Measurements from ENCODE around the gene ZDHHC18. TPM values are rescaled to one million over a fixed set of nuclear protein-coding genes. Genes with fewer than 3 reads are reported as not detected.
"Not testable (repeated sequence)": the region's sequence is repeated elsewhere in the genome, so short reads cannot be mapped to it uniquely, and the experiment has no call there.

ZDHHC18 gene
- total RNA-seq, 3 donors from 2014 or later, result 22.8 to 30.5 (median 26.9) TPM

- Histone ChIP-seq H3K9me3 (no peaks in the 10 kb centered on the region), H3K36me3 (ENCODE audit: low read depth) (no peaks in the 10 kb centered on the region), H3K4me3 (no peak overlapping the region), H3K4me1 (ENCODE audit: low read depth) (no peaks in the 10 kb centered on the region)
- ATAC-seq (no peak), DNase-seq (no peak)
- intact Hi-C loops (cut with DNase I, micrococcal nuclease), result loop anchor here (5.0 kb wide), 2 partner anchors 182 to 192 kb away; no protein-coding TSS in a partner anchor
- no peak for TF ChIP-seq CTCF (IDR thresholded peaks at IDR 0.05)
These were observed 32.1 kb upstream of the ZDHHC18 start for GRCh38 chr1:26794391-26794790.

GRCh38 chr1:26797627-26798026 lies 28.9 kb upstream of the ZDHHC18 start:
- ATAC-seq (no peak), DNase-seq (no peak)
- H3K36me3 ChIP-seq (ENCODE audit: low read depth), result no peaks in the 10 kb centered on the region
- H3K4me1 ChIP-seq (ENCODE audit: low read depth), result peaks cover 8% of the 10 kb centered on the region
- no peak for TF ChIP-seq CTCF (IDR thresholded peaks at IDR 0.05)
- H3K4me3 ChIP-seq, result no peak overlapping the region
- no peaks in the 10 kb centered on the region for H3K9me3 ChIP-seq
- intact Hi-C loops (cut with DNase I, micrococcal nuclease), result no loop called here

- H3K9me3 ChIP-seq, result no peaks in the 10 kb centered on the region
- DNase-seq (peak in 1 of 3 donors; percentile 30), ATAC-seq (peak; percentile 66)
- intact Hi-C loops (cut with DNase I, micrococcal nuclease), result no loop called here
- H3K4me1 ChIP-seq (ENCODE audit: low read depth), result peaks cover 8% of the 10 kb centered on the region
- H3K36me3 ChIP-seq (ENCODE audit: low read depth), result no peaks in the 10 kb centered on the region
- H3K4me3 ChIP-seq, result no peak overlapping the region
- no peak for TF ChIP-seq CTCF (IDR thresholded peaks at IDR 0.05)
These were observed 26.9 kb upstream of the ZDHHC18 start for GRCh38 chr1:26799479-26800142.

GRCh38 chr1:26803932-26804331 lies 22.6 kb upstream of the ZDHHC18 start:
- peak in 1 of 3 donors; percentile 5 for DNase-seq
- intact Hi-C loops (cut with DNase I, micrococcal nuclease); H3K4me3 ChIP-seq; ATAC-seq; H3K4me1 ChIP-seq (ENCODE audit: low read depth); H3K36me3 ChIP-seq (ENCODE audit: low read depth); H3K9me3 ChIP-seq: not testable (repeated sequence)

GRCh38 chr1:26810105-26810504 lies 16.4 kb upstream of the ZDHHC18 start:
- H3K4me1 ChIP-seq (ENCODE audit: low read depth); H3K4me3 ChIP-seq; intact Hi-C loops (cut with DNase I, micrococcal nuclease); H3K36me3 ChIP-seq (ENCODE audit: low read depth); H3K9me3 ChIP-seq: not testable (repeated sequence)
- peak; percentile 50 for TF ChIP-seq CTCF (IDR thresholded peaks at IDR 0.05)
- DNase-seq (peak in 2 of 3 donors; percentile 51 to 88), ATAC-seq (peak; percentile 88)

- TF ChIP-seq CTCF (IDR thresholded peaks at IDR 0.05), result no peak
- Histone ChIP-seq H3K9me3 (no peaks in the 10 kb centered on the region), H3K4me1 (ENCODE audit: low read depth) (no peaks in the 10 kb centered on the region), H3K36me3 (ENCODE audit: low read depth) (no peaks in the 10 kb centered on the region), H3K4me3 (no peak overlapping the region)
- ATAC-seq, result no peak
- no peak for DNase-seq
- intact Hi-C loops (cut with DNase I, micrococcal nuclease), result no loop called here
These were observed 15.4 kb upstream of the ZDHHC18 start for GRCh38 chr1:26811057-26811456.
